Measurements from ENCODE around the gene NEDD4L.

NEDD4L gene

DNA sequence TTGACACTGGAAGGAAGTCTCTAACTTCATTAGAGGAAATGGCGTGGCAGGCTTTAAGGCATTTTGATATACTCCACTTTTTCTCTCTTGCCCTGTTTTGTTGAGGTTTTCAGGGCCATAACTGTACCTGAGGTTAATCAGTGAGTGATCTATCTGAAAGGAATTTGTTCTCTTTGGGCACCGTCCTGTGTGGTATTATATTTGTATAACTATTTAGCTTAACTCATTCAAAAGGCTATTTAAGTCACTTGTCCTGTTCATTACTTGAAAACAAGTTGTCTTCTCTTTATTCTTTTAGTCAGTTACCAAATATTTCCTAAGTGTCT is 180.4 kb downstream of the NEDD4L start:
- no peaks in the 10 kb centered on the region for H3K36me3 ChIP-seq (ENCODE audit: control insufficient read depth in 1 of 2, insufficient read depth in 2 of 2, low read length in 2 of 2)
- no peaks in the 10 kb centered on the region for H3K9me3 ChIP-seq (ENCODE audit: control insufficient read depth in 1 of 2, low read length in 2 of 2)
- no peaks in the 10 kb centered on the region for H3K27me3 ChIP-seq (ENCODE audit: control insufficient read depth in 1 of 2, insufficient read depth in 2 of 2, low read length in 2 of 2)
- peak overlapping the region; percentile 35 for H3K27ac ChIP-seq (ENCODE audit: low read depth, low read length)
- peaks cover 15 to 23% of the 10 kb centered on the region in 2 donors for H3K4me1 ChIP-seq (ENCODE audit: control insufficient read depth in 1 of 2, insufficient read depth in 2 of 2, low read length in 2 of 2)
- H3K9ac ChIP-seq (ENCODE audit: low read depth in 1 of 2, low read length in 2 of 2): no peak overlapping the region
- H3K4me3 ChIP-seq (ENCODE audit: low read depth in 1 of 2, low read length in 2 of 2): peak overlapping the region in 1 of 2 donors; percentile 0

DNA sequence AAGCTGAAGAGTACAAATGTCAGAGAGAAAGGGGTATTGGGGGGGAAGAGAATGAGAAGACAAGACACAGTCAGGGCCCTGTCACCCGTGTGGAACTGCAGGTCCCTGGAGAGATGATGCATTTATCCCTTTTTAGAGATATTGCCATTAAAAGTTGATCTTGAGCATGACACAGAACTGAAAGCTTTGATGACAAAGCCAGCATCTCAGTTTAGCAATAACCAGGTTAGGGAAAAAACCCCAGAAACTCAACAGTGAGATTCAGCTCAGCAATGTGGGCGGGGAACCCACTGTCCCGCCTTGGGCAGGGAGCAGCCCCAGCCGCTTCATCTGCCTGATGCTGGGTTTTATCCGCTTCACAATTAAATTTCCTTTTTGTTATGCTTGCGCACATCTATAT is 181.1 kb downstream of the NEDD4L start:
- no peak overlapping the region for H3K9ac ChIP-seq (ENCODE audit: low read depth in 1 of 2, low read length in 2 of 2)
- H3K9me3 ChIP-seq (ENCODE audit: control insufficient read depth in 1 of 2, low read length in 2 of 2): no peaks in the 10 kb centered on the region
- H3K27me3 ChIP-seq (ENCODE audit: control insufficient read depth in 1 of 2, insufficient read depth in 2 of 2, low read length in 2 of 2): no peaks in the 10 kb centered on the region
- H3K4me3 ChIP-seq (ENCODE audit: low read depth in 1 of 2, low read length in 2 of 2): no peak overlapping the region
- peaks cover 15 to 25% of the 10 kb centered on the region in 2 donors for H3K4me1 ChIP-seq (ENCODE audit: control insufficient read depth in 1 of 2, insufficient read depth in 2 of 2, low read length in 2 of 2)
- no peaks in the 10 kb centered on the region for H3K36me3 ChIP-seq (ENCODE audit: control insufficient read depth in 1 of 2, insufficient read depth in 2 of 2, low read length in 2 of 2)
- no peak overlapping the region for H3K27ac ChIP-seq (ENCODE audit: low read depth, low read length)

DNA sequence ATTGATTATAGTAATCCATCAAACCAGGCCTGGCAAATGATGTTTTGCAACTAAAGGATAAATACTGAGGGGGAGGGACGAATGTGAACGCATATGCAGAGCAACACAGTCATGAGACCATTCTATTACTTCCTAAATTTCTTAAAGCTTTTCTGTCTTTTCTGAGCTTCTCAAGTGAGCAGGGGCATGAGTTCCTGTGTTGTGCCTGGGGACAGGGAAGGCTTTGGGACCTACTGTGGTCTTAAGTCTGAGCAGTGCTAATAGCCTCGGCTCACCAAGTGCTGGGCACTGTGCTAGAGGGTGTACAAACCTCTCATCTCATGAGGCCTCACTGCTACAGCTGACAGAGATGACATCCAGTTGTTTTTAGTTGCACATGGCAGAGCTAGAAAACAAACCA is 182.4 kb downstream of the NEDD4L start:
- no peak overlapping the region for H3K9ac ChIP-seq (ENCODE audit: low read depth in 1 of 2, low read length in 2 of 2)
- no peak overlapping the region for H3K27ac ChIP-seq (ENCODE audit: low read depth, low read length)
- no peaks in the 10 kb centered on the region for H3K27me3 ChIP-seq (ENCODE audit: control insufficient read depth in 1 of 2, insufficient read depth in 2 of 2, low read length in 2 of 2)
- H3K36me3 ChIP-seq (ENCODE audit: control insufficient read depth in 1 of 2, insufficient read depth in 2 of 2, low read length in 2 of 2): no peaks in the 10 kb centered on the region
- H3K4me3 ChIP-seq (ENCODE audit: low read depth in 1 of 2, low read length in 2 of 2): no peak overlapping the region
- H3K9me3 ChIP-seq (ENCODE audit: control insufficient read depth in 1 of 2, low read length in 2 of 2): no peaks in the 10 kb centered on the region
- peaks cover 19 to 30% of the 10 kb centered on the region in 2 donors for H3K4me1 ChIP-seq (ENCODE audit: control insufficient read depth in 1 of 2, insufficient read depth in 2 of 2, low read length in 2 of 2)

DNA sequence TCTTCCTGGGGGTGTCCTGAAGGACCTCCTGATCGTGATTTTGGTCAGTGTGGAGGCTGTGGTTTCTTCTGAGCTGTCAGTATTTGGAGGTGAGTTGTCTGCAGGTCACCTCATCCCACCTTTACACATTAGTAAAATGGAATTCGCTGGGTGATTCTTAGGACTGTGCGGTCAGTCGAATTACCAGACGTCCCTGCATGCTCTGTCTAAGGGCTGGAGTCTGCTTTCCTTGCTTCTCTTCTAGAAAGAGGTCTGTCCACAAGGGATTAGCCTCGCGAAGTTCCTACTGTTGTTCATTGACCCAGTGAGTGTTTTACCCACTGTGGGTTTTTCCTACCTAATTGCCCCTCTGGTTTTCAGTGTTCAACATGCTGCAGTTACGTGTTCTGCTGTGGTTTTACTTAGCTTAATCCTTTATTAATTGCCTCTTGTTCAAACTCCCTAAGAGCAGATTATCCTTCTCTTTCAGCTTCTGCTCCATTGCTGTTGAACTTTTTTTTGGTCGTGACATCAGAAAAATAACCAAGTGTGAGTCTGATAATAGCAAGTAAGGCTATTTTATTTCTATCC is 183.4 kb downstream of the NEDD4L start:
- no peak overlapping the region for H3K9ac ChIP-seq (ENCODE audit: low read depth in 1 of 2, low read length in 2 of 2)
- H3K4me1 ChIP-seq (ENCODE audit: control insufficient read depth in 1 of 2, insufficient read depth in 2 of 2, low read length in 2 of 2): peaks cover 21 to 39% of the 10 kb centered on the region in 2 donors
- no peak overlapping the region for H3K27ac ChIP-seq (ENCODE audit: low read depth, low read length)
- no peaks in the 10 kb centered on the region for H3K27me3 ChIP-seq (ENCODE audit: control insufficient read depth in 1 of 2, insufficient read depth in 2 of 2, low read length in 2 of 2)
- H3K4me3 ChIP-seq (ENCODE audit: low read depth in 1 of 2, low read length in 2 of 2): no peak overlapping the region
- H3K36me3 ChIP-seq (ENCODE audit: control insufficient read depth in 1 of 2, insufficient read depth in 2 of 2, low read length in 2 of 2): no peaks in the 10 kb centered on the region
- H3K9me3 ChIP-seq (ENCODE audit: control insufficient read depth in 1 of 2, low read length in 2 of 2): no peaks in the 10 kb centered on the region

DNA sequence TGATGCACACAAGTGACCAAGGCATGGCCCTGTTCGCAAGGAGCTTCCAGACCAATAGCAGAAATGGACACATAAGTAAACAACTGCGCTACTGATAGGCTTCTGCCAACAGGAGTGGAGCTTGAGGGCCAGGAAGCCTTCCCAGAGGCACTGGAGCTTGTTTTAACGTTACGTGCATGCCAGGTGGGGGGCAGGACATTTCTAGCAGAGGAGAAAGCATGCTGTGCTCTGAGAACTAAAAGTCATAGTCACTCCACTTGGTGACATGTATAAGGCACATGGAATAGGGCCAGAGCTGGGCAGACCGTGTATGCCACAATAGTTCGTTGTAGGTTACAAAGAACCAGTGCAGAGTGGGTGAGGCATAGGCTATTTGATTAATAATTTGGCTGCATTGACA is 184.2 kb downstream of the NEDD4L start:
- no peak overlapping the region for H3K27ac ChIP-seq (ENCODE audit: low read depth, low read length)
- no peaks in the 10 kb centered on the region for H3K27me3 ChIP-seq (ENCODE audit: control insufficient read depth in 1 of 2, insufficient read depth in 2 of 2, low read length in 2 of 2)
- no peak overlapping the region for H3K4me3 ChIP-seq (ENCODE audit: low read depth in 1 of 2, low read length in 2 of 2)
- peaks cover 26 to 39% of the 10 kb centered on the region in 2 donors for H3K4me1 ChIP-seq (ENCODE audit: control insufficient read depth in 1 of 2, insufficient read depth in 2 of 2, low read length in 2 of 2)
- H3K9ac ChIP-seq (ENCODE audit: low read depth in 1 of 2, low read length in 2 of 2): no peak overlapping the region
- H3K9me3 ChIP-seq (ENCODE audit: control insufficient read depth in 1 of 2, low read length in 2 of 2): no peaks in the 10 kb centered on the region
- no peaks in the 10 kb centered on the region for H3K36me3 ChIP-seq (ENCODE audit: control insufficient read depth in 1 of 2, insufficient read depth in 2 of 2, low read length in 2 of 2)

DNA sequence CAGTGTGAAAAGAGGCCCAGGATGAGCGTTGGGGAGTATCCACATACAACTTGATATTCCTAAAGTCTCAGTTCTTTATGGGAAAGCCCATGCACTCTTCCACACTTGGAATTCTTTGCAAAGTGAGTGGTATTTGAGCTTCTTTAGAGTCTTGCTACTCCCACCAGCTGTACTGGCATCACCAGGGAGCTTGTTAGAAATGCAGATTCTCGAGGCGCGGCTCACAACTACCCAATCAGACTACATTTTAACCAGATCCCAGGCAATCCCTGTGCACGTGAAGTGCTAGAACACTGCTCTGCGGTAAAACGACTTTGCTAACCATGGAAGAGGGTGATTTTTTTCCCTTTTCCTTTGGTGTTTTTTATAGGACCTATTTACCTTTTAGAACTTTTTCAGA is 184.7 kb downstream of the NEDD4L start:
- H3K27ac ChIP-seq (ENCODE audit: low read depth, low read length): no peak overlapping the region
- no peaks in the 10 kb centered on the region for H3K36me3 ChIP-seq (ENCODE audit: control insufficient read depth in 1 of 2, insufficient read depth in 2 of 2, low read length in 2 of 2)
- H3K9ac ChIP-seq (ENCODE audit: low read depth in 1 of 2, low read length in 2 of 2): no peak overlapping the region
- H3K4me1 ChIP-seq (ENCODE audit: control insufficient read depth in 1 of 2, insufficient read depth in 2 of 2, low read length in 2 of 2): peaks cover 20 to 33% of the 10 kb centered on the region in 2 donors
- H3K27me3 ChIP-seq (ENCODE audit: control insufficient read depth in 1 of 2, insufficient read depth in 2 of 2, low read length in 2 of 2): no peaks in the 10 kb centered on the region
- no peak overlapping the region for H3K4me3 ChIP-seq (ENCODE audit: low read depth in 1 of 2, low read length in 2 of 2)
- H3K9me3 ChIP-seq (ENCODE audit: control insufficient read depth in 1 of 2, low read length in 2 of 2): no peaks in the 10 kb centered on the region

DNA sequence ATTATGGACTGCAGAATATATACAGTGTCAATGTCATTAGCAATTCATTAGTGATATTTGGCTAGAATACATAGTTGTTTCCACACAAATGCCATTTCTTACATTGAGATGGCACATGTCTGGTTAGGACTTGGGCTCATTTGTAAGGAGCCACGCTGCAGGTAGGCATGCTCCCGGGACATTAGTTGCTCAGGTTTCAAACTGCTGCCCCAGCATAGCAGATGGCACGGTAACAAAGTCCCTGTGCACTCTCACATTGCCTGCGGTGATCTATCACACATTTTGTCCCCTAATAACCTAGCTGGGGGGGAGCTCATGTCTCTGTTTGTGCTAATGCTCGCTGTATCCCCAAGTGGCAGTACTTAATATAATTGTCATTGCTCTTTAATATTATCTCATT is 185.1 kb downstream of the NEDD4L start:
- peaks cover 16 to 29% of the 10 kb centered on the region in 2 donors for H3K4me1 ChIP-seq (ENCODE audit: control insufficient read depth in 1 of 2, insufficient read depth in 2 of 2, low read length in 2 of 2)
- no peaks in the 10 kb centered on the region for H3K36me3 ChIP-seq (ENCODE audit: control insufficient read depth in 1 of 2, insufficient read depth in 2 of 2, low read length in 2 of 2)
- H3K27ac ChIP-seq (ENCODE audit: low read depth, low read length): no peak overlapping the region
- no peaks in the 10 kb centered on the region for H3K9me3 ChIP-seq (ENCODE audit: control insufficient read depth in 1 of 2, low read length in 2 of 2)
- no peak overlapping the region for H3K4me3 ChIP-seq (ENCODE audit: low read depth in 1 of 2, low read length in 2 of 2)
- no peaks in the 10 kb centered on the region for H3K27me3 ChIP-seq (ENCODE audit: control insufficient read depth in 1 of 2, insufficient read depth in 2 of 2, low read length in 2 of 2)
- H3K9ac ChIP-seq (ENCODE audit: low read depth in 1 of 2, low read length in 2 of 2): no peak overlapping the region

DNA sequence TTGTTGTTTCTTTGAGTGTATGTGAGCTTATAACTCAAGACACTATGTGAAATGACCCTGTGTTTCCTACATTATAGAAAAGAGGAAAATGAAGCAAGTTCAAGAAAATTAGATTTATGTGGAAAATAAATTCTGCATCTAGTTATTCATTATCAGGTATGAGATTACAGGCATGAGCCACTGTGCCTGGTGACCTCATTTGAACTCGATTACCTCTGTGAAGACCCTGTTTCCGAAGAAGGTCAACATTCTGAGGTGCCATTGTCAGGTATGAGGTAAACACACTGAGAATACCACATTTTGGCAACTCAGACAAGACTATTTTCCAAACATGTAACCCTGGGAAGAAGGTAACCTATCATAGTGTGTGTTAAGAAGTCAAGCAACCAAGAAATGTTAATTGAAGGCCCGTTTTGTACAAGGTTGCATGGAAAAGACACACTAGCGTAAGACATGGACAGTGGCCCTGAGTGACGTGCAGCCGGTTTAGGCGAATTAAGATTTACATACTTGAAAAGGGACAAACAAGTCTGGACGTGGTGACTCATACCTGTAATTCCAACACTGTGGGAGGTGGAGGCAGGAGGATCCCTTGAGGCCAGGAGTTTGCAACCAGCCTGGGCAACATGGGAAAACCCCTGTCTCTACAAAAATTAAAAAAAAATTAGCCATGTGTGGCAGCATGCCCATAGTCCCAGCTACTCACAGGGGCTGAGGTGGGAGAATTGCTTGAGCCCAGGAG is 186.6 kb downstream of the NEDD4L start:
- Histone ChIP-seq H3K9me3 (ENCODE audit: control insufficient read depth in 1 of 2, low read length in 2 of 2) (no peaks in the 10 kb centered on the region), H3K4me3 (ENCODE audit: low read depth in 1 of 2, low read length in 2 of 2) (no peak overlapping the region), H3K27me3 (ENCODE audit: control insufficient read depth in 1 of 2, insufficient read depth in 2 of 2, low read length in 2 of 2) (no peaks in the 10 kb centered on the region), H3K36me3 (ENCODE audit: control insufficient read depth in 1 of 2, insufficient read depth in 2 of 2, low read length in 2 of 2) (no peaks in the 10 kb centered on the region), H3K4me1 (ENCODE audit: control insufficient read depth in 1 of 2, insufficient read depth in 2 of 2, low read length in 2 of 2) (peaks cover 22 to 27% of the 10 kb centered on the region in 2 donors), H3K9ac (ENCODE audit: low read depth in 1 of 2, low read length in 2 of 2) (no peak overlapping the region), H3K27ac (ENCODE audit: low read depth, low read length) (peak overlapping the region; percentile 22)

DNA sequence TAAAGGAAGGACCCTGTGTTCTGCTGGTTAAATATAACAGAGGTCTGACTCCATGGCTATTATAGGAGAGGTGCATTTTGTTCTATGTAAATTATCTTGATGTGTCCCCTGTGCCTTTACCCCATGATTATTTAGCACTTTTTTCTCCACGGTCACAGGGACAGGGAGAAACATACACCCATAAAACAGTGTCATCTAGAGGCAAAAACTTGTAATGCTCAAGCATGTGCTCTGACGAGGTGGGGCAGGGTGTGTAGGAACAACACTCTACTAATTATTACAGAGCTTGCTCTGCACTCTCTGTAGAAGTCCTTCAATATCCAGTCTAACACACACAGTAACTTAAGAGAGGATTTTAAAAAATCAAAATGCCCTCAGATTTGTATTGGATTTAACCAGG is 187.9 kb downstream of the NEDD4L start:
- Histone ChIP-seq H3K27me3 (ENCODE audit: control insufficient read depth in 1 of 2, insufficient read depth in 2 of 2, low read length in 2 of 2) (no peaks in the 10 kb centered on the region), H3K27ac (ENCODE audit: low read depth, low read length) (peak overlapping the region; percentile 45), H3K9ac (ENCODE audit: low read depth in 1 of 2, low read length in 2 of 2) (peak overlapping the region in 1 of 2 donors; percentile 51), H3K4me3 (ENCODE audit: low read depth in 1 of 2, low read length in 2 of 2) (no peak overlapping the region), H3K9me3 (ENCODE audit: control insufficient read depth in 1 of 2, low read length in 2 of 2) (no peaks in the 10 kb centered on the region), H3K36me3 (ENCODE audit: control insufficient read depth in 1 of 2, insufficient read depth in 2 of 2, low read length in 2 of 2) (no peaks in the 10 kb centered on the region), H3K4me1 (ENCODE audit: control insufficient read depth in 1 of 2, insufficient read depth in 2 of 2, low read length in 2 of 2) (peaks cover 22 to 27% of the 10 kb centered on the region in 2 donors)

DNA sequence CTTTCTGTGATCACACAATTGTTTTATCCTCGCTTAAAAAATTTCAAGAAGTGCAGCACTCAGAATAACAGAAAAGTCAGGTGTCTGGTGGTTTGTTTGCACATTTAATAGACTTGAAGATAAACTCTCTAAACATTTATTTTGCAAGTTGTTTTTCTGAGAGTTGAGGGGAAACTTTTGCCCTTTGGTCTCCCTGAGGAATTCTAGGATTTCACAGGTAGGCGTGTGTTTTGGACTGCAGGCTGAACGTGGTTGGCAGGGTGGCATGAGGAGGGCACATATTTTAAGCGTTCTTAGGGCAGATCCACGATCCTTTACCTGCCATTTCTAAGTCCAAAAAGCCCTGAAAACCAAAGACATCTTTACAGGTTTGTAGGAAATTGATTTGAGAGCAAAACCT is 188.6 kb downstream of the NEDD4L start:
- no peak overlapping the region for H3K9ac ChIP-seq (ENCODE audit: low read depth in 1 of 2, low read length in 2 of 2)
- no peaks in the 10 kb centered on the region for H3K36me3 ChIP-seq (ENCODE audit: control insufficient read depth in 1 of 2, insufficient read depth in 2 of 2, low read length in 2 of 2)
- H3K27me3 ChIP-seq (ENCODE audit: control insufficient read depth in 1 of 2, insufficient read depth in 2 of 2, low read length in 2 of 2): no peaks in the 10 kb centered on the region
- peaks cover 22 to 27% of the 10 kb centered on the region in 2 donors for H3K4me1 ChIP-seq (ENCODE audit: control insufficient read depth in 1 of 2, insufficient read depth in 2 of 2, low read length in 2 of 2)
- no peaks in the 10 kb centered on the region for H3K9me3 ChIP-seq (ENCODE audit: control insufficient read depth in 1 of 2, low read length in 2 of 2)
- H3K27ac ChIP-seq (ENCODE audit: low read depth, low read length): no peak overlapping the region
- H3K4me3 ChIP-seq (ENCODE audit: low read depth in 1 of 2, low read length in 2 of 2): no peak overlapping the region

Measured in duodenal mucosa (tissue), 2 donors.